ENCODE measurements around the gene PDGFA.

Gene PDGFA

DNA sequence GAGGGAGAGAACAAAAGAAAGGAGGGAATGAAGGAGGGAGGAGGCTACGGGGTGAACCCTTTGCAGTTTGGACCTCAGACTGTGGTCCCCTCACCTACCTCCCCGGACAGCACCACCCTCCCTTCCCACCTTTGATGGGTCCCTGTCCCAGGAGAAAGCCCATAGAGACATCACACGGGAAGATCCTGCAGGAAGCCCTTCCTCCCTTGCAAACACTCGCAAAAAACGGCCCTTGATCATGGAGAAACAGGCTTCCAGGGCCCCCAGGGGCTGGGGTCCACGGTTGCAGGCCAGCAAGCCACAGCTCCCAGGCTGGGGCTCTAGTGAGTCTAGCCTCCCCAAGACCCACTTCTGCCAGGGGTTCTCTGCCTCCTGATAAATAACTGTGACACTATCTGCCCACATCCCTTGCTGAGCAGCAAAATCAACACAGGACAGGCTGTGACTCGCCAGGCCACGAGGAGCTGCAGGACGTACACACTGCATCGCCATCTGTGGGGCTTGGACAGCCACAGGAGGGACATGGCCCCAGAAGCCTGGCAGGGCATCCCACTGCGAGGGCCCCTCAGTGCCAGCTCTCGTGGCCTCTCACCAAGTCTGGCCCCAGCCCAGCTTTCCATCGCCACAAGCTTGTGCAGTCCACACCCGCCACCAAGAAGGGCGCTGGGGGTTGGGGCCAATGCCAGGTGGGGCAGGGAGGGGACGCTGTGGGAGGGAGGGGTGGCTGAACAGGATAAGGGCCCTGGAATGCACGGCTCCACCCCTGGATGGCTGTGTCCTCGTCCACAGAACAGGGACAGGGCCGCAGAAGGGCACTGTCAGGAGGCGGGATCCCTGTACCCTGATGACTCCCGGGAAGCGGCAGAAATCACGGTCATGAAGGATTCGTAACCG lies 34.2 kb downstream of the PDGFA start:
- DNase-seq = no peak

GRCh38 chr7:484356-485101 lies 35.1 kb downstream of the PDGFA start:
- DNase-seq = no peak

- DNase-seq = no peak
Measured at GRCh38 chr7:483656-484355, 35.8 kb downstream of the PDGFA start.

- no peak for DNase-seq
Measured at GRCh38 chr7:482521-483083, 37.0 kb downstream of the PDGFA start.

DNA sequence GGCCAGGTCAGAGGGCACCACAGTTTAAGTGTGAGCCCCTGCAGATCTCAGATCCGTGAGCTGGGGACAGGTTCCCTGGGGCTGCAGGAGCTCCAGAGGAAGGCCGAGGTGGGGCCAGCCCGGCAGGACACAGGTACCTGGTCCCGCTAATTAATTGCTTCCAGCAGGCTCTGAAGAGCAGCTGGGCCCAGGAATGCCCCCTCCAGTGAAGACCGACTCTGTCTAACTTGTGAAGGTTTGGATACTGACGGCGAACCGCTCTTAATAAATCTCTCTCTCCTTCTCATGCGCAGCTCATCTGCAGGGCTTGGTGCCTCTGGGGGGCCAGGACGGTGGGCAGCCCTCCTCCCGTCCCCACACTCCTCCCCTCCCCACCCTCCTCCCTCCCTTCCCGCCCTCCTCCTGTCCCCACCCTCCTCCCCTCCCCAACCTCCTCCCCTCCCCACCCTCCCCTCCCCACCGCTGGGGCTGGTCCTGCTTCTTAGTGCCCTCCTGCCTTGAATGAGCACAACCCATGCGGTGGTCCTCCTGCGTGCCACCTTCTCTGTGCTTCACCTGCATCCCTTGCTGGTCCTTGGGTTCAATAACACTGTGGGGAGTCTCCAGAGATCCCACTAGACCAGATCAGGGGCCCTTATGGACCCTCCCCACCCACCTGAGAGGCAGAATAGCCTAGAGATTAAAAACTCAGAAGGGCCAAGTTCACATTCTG lies 38.3 kb downstream of the PDGFA start:
- DNase-seq = no peak

DNA sequence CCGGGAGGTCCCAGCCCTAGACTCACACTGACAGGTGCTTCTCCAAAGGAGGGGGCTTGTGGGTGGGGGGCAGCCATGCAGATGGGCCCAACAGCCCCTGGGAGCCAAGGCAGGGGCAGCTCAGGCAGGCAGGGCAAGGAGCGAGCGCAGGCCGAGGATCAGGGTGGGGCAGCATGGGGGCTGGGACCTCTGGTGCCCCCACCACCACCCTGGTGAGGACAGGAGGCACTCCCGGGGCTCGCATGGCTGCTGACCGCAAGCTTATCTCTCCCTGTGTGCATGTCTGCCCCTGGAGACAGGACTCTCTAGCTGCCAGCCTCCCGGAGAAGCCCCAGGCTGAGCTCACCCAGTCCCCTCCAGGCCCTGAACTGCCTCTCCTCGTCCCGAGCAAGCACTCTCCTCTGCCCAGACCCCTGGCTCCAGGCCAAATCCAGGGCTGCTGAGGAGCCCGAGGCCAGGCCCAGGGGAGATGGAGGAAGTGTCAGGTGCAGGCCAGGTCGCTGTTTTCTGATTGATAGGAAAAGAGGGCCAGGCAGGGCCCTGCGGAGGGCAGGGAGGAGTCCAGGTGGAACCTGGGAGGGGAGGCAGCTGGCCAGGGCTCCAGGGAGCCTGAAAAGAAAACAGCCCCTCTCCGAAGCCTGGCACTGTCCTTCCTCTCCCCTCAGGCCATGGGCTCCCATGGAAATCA lies 39.0 kb downstream of the PDGFA start:
- DNase-seq = peak; percentile 79

DNA sequence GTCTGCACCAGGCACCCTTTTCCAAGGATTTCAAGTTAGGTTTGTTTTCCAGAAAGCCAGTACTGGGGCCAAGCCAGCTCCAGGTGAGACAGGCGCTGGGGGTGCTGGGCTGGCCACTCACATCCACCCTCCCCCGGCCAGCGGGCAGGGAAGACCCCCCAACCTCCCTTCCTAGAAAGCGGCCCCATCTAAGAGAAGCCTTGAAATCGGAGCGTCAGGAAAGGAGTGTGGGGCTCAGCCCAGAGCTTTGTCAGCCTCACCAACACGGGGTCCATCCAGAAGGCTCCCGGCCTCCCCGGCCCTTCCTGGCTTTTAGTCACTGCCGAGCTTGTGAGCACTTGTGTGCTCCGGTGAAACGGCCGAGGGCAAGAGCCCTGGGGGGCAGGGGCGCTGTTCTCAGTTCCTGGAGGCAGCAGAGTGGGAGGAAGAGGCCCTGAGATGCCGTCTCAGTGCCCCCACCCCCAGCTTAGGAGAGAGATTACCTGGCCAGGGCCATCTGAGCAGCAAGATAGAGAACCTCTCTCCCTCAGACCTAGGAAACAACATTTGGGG lies 39.6 kb downstream of the PDGFA start:
- DNase-seq = peak; percentile 12

GRCh38 chr7:479115-479947 lies 40.3 kb downstream of the PDGFA start:
- no peak for DNase-seq

GRCh38 chr7:477626-478220 lies 41.9 kb downstream of the PDGFA start:
- no peak for DNase-seq

DNA sequence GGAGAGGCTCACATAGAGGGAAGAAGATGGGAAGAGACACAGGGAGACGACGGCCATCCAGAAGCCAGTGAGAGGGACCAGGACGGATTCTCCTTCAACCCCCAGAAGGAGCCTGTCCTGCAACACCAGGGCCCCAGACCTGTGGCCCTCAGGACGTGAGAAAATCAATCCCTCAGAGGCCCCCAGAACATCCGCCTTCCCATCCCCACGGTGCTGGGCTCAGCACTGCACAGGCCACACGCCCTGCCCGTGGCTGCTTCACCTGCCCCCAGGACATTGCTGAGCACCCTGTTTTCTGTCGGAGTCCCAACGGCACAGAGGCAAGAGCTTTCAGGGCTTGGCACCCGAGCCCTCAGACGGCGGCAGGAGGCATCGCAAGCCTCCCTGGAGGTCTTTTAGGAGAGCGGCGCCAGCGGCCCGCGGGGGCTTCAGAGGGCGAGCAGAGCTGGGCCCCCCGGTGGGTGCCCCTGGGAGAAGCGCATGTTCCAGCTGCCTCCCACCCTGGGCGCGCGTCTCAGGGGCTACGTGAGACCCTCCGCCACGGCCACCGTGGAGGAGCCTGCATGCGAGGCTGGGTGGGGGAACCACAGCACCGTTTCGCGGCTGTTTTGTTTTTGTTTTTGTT lies 42.8 kb downstream of the PDGFA start:
- DNase-seq = no peak

GRCh38 chr7:475951-476441 lies 43.6 kb downstream of the PDGFA start:
- no peak for DNase-seq

DNA sequence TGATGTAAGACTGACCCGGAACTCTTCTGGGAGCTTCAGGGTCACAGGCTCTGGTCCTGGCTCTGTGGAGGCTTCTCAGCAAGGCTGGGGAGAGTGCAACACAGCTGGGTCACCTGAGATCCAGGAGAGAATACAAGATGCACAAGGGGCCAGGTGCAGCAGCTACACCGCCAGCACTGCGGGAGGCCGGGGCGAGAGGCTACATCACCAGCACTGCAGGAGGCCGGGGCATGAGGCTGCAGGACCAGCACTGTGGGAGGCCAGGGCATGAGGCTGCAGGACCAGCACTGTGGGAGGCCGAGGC lies 44.3 kb downstream of the PDGFA start:
- no peak for DNase-seq

DNA sequence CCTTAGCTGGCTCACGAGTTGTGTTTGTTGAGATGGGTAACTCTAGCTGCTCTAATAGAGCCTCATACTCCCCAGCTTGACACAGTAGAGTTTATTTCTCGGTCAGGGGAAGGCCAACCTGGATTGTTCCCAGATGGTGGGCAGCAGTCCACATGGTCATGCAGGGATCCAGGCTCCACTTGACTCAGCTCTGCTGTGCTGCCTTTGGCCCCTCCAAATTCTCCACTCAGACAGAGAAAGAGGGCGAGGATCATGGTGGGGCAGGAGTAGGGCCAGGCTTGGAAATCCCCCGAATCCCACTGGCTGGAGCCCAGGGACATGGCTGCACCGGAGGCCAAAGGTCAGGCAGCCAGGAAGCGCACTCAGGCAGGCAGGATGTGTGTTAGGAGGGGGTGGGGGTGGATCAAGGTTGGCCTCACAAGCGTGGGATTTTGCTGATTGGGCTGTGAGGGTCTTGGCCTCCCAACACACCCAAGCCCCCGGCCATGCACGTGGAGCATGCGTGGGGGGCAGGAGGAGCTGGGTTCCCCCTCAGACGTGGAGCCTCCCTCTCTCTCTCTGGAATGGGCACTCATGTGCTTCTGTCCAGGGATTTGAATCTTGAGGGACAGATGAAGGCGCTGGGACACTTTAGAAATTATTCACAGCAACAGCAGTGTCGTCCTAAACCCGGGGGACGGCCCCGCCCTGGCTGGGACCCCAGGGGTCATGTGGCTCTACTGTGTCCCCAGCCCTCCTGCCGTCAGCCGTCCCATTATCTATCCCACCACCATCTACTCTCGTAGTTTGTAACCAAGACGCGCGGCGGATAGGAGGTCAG lies 44.8 kb downstream of the PDGFA start:
- DNase-seq = no peak

DNA sequence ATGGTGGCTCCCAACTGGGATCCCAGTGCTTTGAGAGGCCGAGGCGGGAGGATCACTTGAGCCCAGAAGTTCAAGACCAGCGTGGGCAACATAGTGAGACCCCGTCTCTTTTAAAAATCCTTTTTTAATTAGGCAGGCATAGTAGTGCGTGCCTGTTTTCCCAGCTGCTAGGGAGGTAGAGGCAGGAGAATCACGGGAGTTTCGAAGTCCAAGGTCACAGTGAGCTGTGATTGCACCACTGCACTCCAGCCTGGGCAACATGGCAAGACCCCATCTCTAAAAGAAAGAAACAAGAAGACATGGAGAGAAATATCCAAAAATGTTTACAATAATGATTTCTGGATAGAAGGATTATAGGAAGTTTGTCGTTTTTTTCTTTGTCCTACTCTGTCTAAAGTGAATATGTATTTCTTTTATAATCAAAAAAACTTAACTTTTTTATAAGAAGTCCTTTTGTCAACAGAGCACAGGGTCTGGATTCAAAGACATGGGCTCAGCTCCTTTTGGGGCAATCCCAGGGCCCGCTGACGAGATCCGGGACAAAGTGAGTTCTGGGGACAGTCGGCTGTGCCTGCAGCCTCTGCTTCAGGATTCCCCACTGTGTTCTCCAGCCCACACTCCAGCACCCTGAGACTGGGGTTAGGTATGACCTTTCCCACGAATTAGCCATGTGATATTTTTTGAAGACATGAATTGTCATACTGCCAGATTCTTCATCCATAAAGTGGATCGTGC lies 45.6 kb downstream of the PDGFA start:
- DNase-seq = no peak

GRCh38 chr7:473211-473734 lies 46.4 kb downstream of the PDGFA start:
- no peak for DNase-seq

DNA sequence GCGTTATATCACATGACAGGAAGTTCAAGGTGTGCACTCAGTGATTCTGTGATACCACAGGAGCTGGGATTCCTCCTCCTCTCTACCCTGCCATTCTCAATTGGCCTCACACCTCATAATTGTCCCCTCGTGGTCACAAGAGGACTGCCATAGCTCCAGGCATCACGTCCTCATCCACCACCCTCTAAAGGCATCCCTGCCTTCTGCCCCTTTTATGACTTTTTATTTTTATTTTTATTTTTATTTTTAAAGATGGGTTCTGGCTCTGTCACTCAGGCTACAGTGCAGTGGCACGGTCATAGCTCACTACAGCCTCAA lies 47.0 kb downstream of the PDGFA start:
- DNase-seq = no peak

GRCh38 chr7:471866-472639 lies 47.6 kb downstream of the PDGFA start:
- no peak for DNase-seq
